ENCODE measurements around the gene FBF1.
"Not testable (repeated sequence)": the region's sequence is repeated elsewhere in the genome, so short reads cannot be mapped to it uniquely, and the experiment has no call there.

Gene FBF1

GRCh38 chr17:75940727-75941441 lies at the start of gene FBF1:
FBF1 (minus strand) TSS chr17:75941042; CDS start chr17:75938149, 2,893 bp downstream.
- peak; percentile 98 for DNase-seq

DNA sequence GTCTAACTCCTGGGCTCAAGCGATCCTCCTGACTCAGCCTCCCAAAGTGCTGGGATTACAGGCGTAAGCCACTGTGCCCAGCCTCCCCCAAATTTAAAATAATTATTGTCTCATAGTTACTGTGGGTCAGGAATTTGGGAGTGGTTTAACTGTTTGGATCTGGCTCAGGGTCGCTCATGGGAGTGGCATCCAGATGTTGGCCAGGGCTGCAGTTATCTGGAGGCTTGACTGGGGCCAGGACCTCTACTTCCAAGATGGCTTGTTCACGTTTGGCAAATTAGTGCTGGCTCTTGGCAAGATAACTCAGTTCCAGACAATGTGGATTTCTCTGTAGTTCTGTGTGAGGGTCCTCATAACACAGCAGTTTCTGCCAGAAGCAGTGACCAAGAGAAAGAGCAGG lies 46.2 kb upstream of the FBF1 start:
- DNase-seq, result no peak

DNA sequence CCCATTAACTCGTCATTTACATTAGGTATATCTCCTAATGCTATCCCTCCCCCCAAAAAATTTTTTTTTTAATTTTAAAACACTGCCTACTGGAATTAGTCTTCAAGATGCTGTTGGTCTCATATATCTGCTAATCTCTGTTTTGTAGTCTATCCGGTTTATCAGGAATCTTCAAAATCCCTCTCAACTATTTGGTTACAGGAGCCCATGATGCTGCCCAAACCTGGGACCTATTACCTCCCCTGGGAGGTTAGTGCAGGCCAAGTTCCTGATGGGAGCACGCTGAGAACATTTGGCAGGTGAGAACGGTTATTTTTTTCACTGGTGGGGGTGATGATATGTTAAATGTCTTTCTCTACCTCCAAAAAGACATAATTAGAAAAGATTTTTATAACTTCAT lies 45.1 kb upstream of the FBF1 start:
- no peak for DNase-seq

- no peak for DNase-seq
Observed at GRCh38 chr17:75983501-75984181, 42.8 kb upstream of the FBF1 start.

DNA sequence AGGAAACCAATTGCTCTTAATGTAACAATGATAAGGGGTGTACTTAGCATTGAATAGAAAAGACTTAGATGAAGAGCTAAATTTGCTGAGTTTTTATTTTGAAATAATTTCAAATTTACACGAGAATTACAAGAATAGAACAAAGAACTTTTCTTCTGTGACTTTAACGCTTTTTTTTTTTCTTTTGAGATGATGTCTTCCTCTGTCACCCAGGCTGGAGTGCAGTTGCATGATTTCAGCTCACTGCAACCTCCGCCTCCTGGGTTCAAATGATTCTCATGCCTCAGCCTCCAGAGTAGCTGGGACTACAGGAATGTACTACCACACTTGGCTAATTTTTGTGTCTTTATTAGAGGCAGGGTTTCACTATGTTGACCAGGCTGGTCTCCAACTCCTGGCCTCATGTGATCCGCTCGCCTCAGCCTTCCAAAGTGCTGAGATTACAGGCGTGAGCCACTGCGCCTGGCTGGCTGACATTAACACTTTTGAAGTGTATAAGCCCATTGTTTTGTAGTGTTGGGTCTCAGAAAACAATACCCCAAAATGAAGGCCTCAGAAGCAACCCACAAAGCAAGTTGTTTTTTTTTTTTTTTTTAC lies 40.3 kb upstream of the FBF1 start:
- DNase-seq, result no peak

- DNase-seq, result no peak
Observed at GRCh38 chr17:75980188-75981018, 39.6 kb upstream of the FBF1 start.

DNA sequence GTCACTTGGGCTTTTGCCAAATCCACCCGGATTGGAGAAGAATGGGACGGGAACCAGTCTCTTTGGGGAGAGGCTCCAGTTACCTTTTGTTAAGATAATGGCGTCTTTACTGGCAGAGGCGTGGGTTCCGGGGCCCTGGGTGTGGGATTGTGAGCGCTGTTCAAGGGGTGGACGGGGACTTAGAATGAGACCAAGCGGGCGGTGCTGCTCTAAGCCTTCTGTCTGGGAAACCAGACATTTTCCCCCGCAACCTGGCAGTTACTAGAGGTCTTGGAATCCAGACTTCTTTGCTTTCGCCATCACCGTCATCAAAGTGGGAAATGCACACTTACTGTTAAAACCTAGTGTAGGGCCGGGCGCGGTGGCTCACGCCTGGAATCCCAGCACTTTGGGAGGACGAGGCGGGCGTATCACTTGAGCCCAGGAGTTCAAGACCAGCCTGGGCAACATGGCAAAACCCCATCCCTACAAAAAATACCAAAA lies 38.9 kb upstream of the FBF1 start:
- no peak for DNase-seq

- DNase-seq, result peak; percentile 99
Observed at GRCh38 chr17:75978938-75979704, 38.3 kb upstream of the FBF1 start, which contains the start of the genes ACOX1 and TEN1. ACOX1 (minus strand) TSS chr17:75979166; CDS start chr17:75979073, 93 bp downstream. TEN1 (plus strand) TSS chr17:75979240; CDS start chr17:75986193, 6,953 bp downstream.

DNA sequence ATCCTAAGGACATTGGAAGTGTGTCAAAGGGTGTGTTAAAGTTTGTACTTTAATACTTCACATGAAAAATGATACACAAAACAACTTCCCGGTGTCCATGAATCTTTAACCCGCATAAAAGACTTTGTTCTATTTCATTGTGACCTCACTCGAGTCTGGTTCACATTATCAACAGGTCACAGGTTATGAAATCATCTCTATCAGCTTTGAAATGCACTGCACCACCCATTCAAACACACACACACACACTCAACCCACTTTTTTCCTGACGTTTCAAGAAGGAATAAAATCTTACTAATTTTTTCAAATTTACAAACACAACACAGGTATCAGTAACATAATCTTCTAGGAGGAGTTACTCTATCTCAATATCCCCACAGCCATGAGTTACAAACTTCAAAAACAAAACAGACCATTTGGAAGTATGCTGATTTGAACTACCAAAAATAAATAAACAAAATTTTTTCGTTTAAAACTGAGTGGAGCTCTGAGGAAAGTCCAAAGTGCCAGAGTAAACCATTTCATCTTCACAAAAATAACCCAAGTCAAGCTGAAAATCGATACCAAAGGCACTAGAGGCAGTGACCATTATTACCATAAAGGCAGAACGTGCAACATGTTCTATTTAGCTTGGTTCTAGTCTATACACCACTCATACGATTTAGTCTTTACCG lies 35.5 kb upstream of the FBF1 start:
- DNase-seq, result no peak

DNA sequence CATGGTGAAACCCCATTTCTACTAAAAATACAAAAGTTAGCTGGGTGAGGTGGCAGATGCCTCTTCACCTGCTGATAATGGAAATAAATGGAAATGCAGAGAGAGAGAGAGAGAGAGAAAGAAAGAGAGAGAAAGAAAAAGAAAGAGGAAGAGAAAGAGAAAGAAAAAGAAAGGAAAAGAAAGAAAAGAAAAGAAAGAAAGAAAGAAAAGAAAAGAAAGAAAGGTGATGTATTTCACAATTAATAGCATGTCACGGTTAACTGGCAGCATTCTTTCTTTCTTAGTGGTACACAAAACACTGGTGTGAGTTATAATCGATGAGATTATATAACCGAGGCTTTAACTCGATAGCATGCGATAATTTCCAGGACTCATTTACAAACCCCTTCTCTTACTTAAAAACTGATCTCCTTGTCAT lies 34.9 kb upstream of the FBF1 start:
- no peak for DNase-seq

DNA sequence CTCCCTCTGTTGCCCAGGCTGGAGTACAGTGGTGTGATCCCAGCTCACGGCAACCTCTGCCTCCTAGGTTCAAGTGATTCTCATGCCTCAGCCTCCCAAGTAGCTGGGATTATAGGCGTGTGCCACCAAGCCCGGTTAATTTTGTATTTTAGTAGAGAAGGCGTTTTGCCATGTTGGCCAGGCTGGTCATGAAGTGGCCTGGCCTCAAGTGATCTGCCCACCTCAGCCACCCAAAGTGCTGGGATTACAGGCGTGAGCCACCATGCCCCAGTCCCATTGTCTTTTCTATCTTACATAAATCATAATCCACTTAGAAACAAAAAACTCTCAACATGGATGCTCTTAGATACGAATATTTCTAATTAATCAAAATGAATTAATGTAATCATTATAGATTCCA lies 34.3 kb upstream of the FBF1 start:
- not testable (repeated sequence) for DNase-seq

- DNase-seq, result no peak
Observed at GRCh38 chr17:75970626-75971025, 29.8 kb upstream of the FBF1 start.

DNA sequence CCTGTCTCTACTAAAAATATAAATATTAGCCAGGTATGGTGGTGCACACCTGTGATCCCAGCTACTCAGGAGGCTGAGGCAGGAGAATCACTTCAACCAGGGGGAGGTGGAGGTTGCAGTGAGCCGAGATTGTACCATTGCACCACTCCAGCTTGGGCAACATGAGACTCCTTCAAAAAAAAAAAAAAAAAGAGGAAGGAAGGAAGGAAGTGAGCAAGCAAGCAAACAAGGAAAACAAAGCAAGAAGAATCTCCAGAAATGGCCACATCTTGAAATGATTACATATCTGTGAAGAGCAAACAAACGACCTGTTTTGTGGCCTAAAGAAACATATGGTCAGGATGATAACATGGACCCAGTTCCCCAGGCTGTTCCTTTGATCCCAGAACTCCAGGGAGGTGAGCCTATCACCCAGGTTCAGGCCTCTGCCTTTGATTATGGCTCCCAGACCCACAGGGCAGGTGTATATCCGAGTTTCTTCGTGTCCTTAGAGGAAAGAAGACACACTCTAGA lies 29.2 kb upstream of the FBF1 start:
- peak in 1 of 2 experiments; percentile 39 for DNase-seq

GRCh38 chr17:75969044-75969443 lies 28.2 kb upstream of the FBF1 start:
- DNase-seq, result not testable (repeated sequence)

- DNase-seq, result no peak
Observed at GRCh38 chr17:75965468-75965867, 24.6 kb upstream of the FBF1 start.

GRCh38 chr17:75959839-75960511 lies 19.1 kb upstream of the FBF1 start:
- no peak for DNase-seq

- no peak for DNase-seq
Observed at GRCh38 chr17:75959051-75959838, 18.4 kb upstream of the FBF1 start.

DNA sequence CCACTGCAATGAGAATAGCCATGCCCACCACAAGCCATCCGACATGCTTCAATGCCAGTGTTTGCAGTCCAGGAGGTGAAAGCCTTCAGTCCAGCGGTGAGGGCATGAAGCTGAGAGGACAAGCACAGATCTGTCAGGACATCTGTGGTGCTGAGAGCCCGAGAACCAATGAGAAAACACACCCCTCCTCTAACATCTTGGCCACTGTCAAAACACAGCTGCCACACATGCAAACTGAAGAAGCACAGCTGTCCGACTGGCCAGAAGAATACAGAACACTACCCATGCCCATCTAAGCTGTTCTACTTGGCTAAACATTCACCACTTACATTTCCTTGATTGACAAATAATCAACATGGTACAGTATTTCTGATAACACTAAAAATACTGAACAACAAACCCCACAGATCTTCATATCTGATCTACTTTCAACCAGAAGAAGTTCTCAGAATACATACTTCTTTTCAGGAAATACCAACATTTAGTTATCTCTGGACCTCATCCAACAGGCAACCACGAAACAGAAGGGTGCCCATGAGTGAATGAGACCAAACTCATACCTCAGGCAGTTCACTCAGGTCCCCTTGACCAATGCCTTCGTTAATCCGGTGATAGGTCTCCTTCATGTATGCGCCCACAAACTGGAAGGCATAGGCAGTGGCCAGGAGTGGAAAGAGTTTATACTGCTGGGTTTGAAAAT lies 10.2 kb upstream of the FBF1 start:
- no peak for DNase-seq

GRCh38 chr17:75950421-75950820 lies 9.6 kb upstream of the FBF1 start:
- DNase-seq, result no peak
